DOHH2 (cell line): Measurements from ENCODE around the gene SNX22.

ENCODE experiments used
- H3F3A ChIP-seq: fragments of 200-600 bp; sonication (generic), shearing (Covaris generic); 2 replicates; pipeline ENCODE4 v1.6.0; 2016; ENCODE audit warnings: antibody characterized with exemption, mild to moderate bottlenecking; ENCODE audit not compliant: control insufficient read depth, insufficient read depth
- H3K27ac ChIP-seq: fragments of 200-600 bp; sonication (generic); 2 replicates; pipeline ENCODE4 v1.5.1; 2014; ENCODE audit warnings: low read depth, mild to moderate bottlenecking, low read length, moderate library complexity
- H3K27me3 ChIP-seq: fragments of 200-600 bp; sonication (generic); 2 replicates; pipeline ENCODE4 v1.6.1; 2014; ENCODE audit warnings: mild to moderate bottlenecking, low read length, mixed read lengths; ENCODE audit not compliant: control insufficient read depth
- H3K36me3 ChIP-seq: fragments of 200-600 bp; sonication (generic); 2 replicates; pipeline ENCODE4 v1.6.1; 2014; ENCODE audit warnings: mild to moderate bottlenecking, low read length, moderate library complexity, mixed read lengths; ENCODE audit not compliant: control insufficient read depth
- H3K4me1 ChIP-seq: fragments of 200-600 bp; sonication (generic); 2 replicates; pipeline ENCODE4 v1.6.1; 2014; ENCODE audit warnings: mild to moderate bottlenecking, low read length, mixed read lengths; ENCODE audit not compliant: control insufficient read depth
- H3K4me2 ChIP-seq: fragments of 200-600 bp; sonication (generic); 2 replicates; pipeline ENCODE4 v1.6.0; 2014; ENCODE audit warnings: mild to moderate bottlenecking, low read length, moderate library complexity
- H3K4me3 ChIP-seq: fragments of 200-600 bp; sonication (generic); 2 replicates; pipeline ENCODE4 v1.5.1; 2014; ENCODE audit warnings: mild to moderate bottlenecking, low read length, mixed read lengths
- H3K79me2 ChIP-seq: fragments of 200-600 bp; sonication (generic); 2 replicates; pipeline ENCODE4 v1.6.1; 2014; ENCODE audit warnings: mild to moderate bottlenecking, low read length, mixed read lengths; ENCODE audit not compliant: control insufficient read depth
- H3K9me2 ChIP-seq: fragments of 200-600 bp; sonication (generic); replicated peaks from 2 replicates; pipeline ENCODE4 v1.6.1; 2014; ENCODE audit warnings: mild to moderate bottlenecking, low read length, mixed read lengths; ENCODE audit not compliant: control insufficient read depth
- H3K9me3 ChIP-seq: fragments of 200-600 bp; sonication (generic); 2 replicates; pipeline ENCODE4 v1.6.1; 2014; ENCODE audit warnings: antibody characterized with exemption, low read length, mixed read lengths; ENCODE audit not compliant: control insufficient read depth, insufficient read depth
- H4K20me1 ChIP-seq: fragments of 200-600 bp; sonication (generic); 2 replicates; pipeline ENCODE4 v1.6.0; 2014; ENCODE audit warnings: low read depth, mild to moderate bottlenecking, antibody characterized with exemption, low read length, moderate library complexity; ENCODE audit not compliant: control insufficient read depth, insufficient read depth
- CTCF ChIP-seq: fragments of 200-600 bp; sonication (generic); IDR thresholded peaks from one replicate; pipeline ENCODE4 v1.5.1; 2014; ENCODE audit warnings: antibody characterized with exemption, mild to moderate bottlenecking, low read depth, low read length; ENCODE audit not compliant: poor library complexity, severe bottlenecking
- EZH2phosphoT487 ChIP-seq: fragments of 200-600 bp; sonication (generic); IDR thresholded peaks from 2 replicates; pipeline ENCODE4 v1.6.1; 2017; ENCODE audit warnings: borderline replicate concordance, mild to moderate bottlenecking, antibody characterized with exemption, low read length, moderate library complexity, mixed read lengths

SNX22 gene

GRCh38 chr15:64193971-64194370 lies 42.4 kb downstream of the SNX22 start:
- Histone ChIP-seq H4K20me1 (no peaks in the 10 kb centered on the region), H3K4me3 (no peak overlapping the region), H3K36me3 (no peaks in the 10 kb centered on the region), H3K4me2 (no peak overlapping the region), H3K27ac (no peak overlapping the region), H3K4me1 (no peaks in the 10 kb centered on the region), H3F3A (no peaks in the 10 kb centered on the region), H3K79me2 (no peaks in the 10 kb centered on the region), H3K9me3 (no peaks in the 10 kb centered on the region), H3K27me3 (no peaks in the 10 kb centered on the region), H3K9me2 (no peaks in the 10 kb centered on the region)
- no peak for TF ChIP-seq CTCF
- TF ChIP-seq EZH2phosphoT487: no peak

GRCh38 chr15:64197425-64197824 lies 45.9 kb downstream of the SNX22 start:
- H4K20me1 ChIP-seq: no peaks in the 10 kb centered on the region
- H3K4me1 ChIP-seq: no peaks in the 10 kb centered on the region
- no peaks in the 10 kb centered on the region; the same call in 1 of the 2 replicates for H3K36me3 ChIP-seq
- H3K9me2 ChIP-seq: no peaks in the 10 kb centered on the region
- H3K79me2 ChIP-seq: no peaks in the 10 kb centered on the region
- no peaks in the 10 kb centered on the region for H3K27me3 ChIP-seq
- H3K4me3 ChIP-seq: no peak overlapping the region
- no peak overlapping the region for H3K27ac ChIP-seq
- H3K9me3 ChIP-seq: no peaks in the 10 kb centered on the region
- TF ChIP-seq EZH2phosphoT487 (no peak), CTCF (no peak)
- no peaks in the 10 kb centered on the region for H3F3A ChIP-seq
- H3K4me2 ChIP-seq: no peak overlapping the region

- no peak overlapping the region for H3K27ac ChIP-seq
- TF ChIP-seq CTCF (no peak), EZH2phosphoT487 (no peak)
- no peak overlapping the region for H3K4me2 ChIP-seq
- no peaks in the 10 kb centered on the region for H3K79me2 ChIP-seq
- H3K4me3 ChIP-seq: no peak overlapping the region
- H3K4me1 ChIP-seq: peaks cover 7% of the 10 kb centered on the region
- no peaks in the 10 kb centered on the region for H4K20me1 ChIP-seq
- no peaks in the 10 kb centered on the region for H3K9me2 ChIP-seq
- H3K27me3 ChIP-seq: no peaks in the 10 kb centered on the region
- 0 out of 2 replicates have a peak, but pooled peaks cover 3% of the 10 kb centered on the region for H3F3A ChIP-seq
- no peaks in the 10 kb centered on the region for H3K9me3 ChIP-seq
- peaks cover 9% of the 10 kb centered on the region for H3K36me3 ChIP-seq
These were observed 53.7 kb downstream of the SNX22 start for GRCh38 chr15:64205202-64205601.
